ENCODE results near the gene TENM3. TPM values are rescaled to one million over a fixed set of nuclear protein-coding genes. Genes with fewer than 3 reads are reported as not detected.

TENM3 gene
- total RNA-seq, 1 experiment from 2014 or later = 0.87 TPM

DNA sequence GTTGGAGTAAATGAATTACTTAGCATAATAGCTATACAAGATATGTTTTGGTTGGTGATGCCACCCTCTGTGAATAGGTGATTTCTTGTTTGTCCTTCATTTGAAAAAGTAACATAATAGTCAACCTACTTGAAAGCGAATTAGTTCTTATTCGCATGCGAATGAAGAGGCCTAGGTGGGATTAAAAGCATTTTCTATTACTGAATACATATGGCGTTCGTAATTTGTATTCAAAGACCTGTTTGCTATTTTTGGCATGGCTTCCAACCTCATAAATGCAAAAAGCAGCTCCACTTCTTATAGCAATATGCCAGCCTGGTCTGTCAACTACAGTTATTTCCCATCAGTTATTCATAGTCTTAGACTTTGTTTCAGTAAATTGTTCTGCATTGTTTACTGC is 261.3 kb downstream of the TENM3 start:
- H3K9me3 ChIP-seq (ENCODE audit: low read length) = no peaks in the 10 kb centered on the region
- no peak overlapping the region for H2AFZ ChIP-seq (ENCODE audit: low read length)
- no peaks in the 10 kb centered on the region for H3K9me2 ChIP-seq (replicated peaks; ENCODE audit: low read length)
- no TSS peak for BruUV-seq (replicated peaks)
- DNase-seq = no peak
- H3K4me1 ChIP-seq (ENCODE audit: insufficient read depth, low read length) = no peaks in the 10 kb centered on the region
- no peak overlapping the region for H3K27ac ChIP-seq (ENCODE audit: low read length)
- no peak overlapping the region for H3K4me3 ChIP-seq (ENCODE audit: low read length)
- H3F3A ChIP-seq (ENCODE audit: low read length, unreplicated experiment) = no peaks in the 10 kb centered on the region
- H3K79me2 ChIP-seq (ENCODE audit: low read length) = no peaks in the 10 kb centered on the region
- intact Hi-C loops (cut with micrococcal nuclease) = no loop called here
- CTCF ChIA-PET = no interaction called here
- POLR2A ChIA-PET (ENCODE audit: unreplicated experiment) = no interaction called here
- no peak for ATAC-seq
- TF ChIP-seq EZH2phosphoT487 (IDR thresholded peaks at IDR 0.05; ENCODE audit: borderline replicate concordance, low read length) (no peak), EZH2 (IDR thresholded peaks at IDR 0.05; ENCODE audit: low read length, unreplicated experiment) (no peak)
- TF ChIP-seq, protein P1, sequence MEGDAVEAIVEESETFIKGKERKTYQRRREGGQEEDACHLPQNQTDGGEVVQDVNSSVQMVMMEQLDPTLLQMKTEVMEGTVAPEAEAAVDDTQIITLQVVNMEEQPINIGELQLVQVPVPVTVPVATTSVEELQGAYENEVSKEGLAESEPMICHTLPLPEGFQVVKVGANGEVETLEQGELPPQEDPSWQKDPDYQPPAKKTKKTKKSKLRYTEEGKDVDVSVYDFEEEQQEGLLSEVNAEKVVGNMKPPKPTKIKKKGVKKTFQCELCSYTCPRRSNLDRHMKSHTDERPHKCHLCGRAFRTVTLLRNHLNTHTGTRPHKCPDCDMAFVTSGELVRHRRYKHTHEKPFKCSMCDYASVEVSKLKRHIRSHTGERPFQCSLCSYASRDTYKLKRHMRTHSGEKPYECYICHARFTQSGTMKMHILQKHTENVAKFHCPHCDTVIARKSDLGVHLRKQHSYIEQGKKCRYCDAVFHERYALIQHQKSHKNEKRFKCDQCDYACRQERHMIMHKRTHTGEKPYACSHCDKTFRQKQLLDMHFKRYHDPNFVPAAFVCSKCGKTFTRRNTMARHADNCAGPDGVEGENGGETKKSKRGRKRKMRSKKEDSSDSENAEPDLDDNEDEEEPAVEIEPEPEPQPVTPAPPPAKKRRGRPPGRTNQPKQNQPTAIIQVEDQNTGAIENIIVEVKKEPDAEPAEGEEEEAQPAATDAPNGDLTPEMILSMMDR (conservative IDR thresholded peaks at IDR 0.05; ENCODE audit: low read depth, low read length) = no peak
- H3K4me2 ChIP-seq (ENCODE audit: low read length) = no peak overlapping the region
- no peaks in the 10 kb centered on the region for H4K20me1 ChIP-seq (ENCODE audit: low read length)
- no peak overlapping the region for H3K9ac ChIP-seq (ENCODE audit: low read length)
- no peaks in the 10 kb centered on the region for H3K27me3 ChIP-seq (ENCODE audit: low read length)
- H3K36me3 ChIP-seq (ENCODE audit: low read depth, low read length) = no peaks in the 10 kb centered on the region

DNA sequence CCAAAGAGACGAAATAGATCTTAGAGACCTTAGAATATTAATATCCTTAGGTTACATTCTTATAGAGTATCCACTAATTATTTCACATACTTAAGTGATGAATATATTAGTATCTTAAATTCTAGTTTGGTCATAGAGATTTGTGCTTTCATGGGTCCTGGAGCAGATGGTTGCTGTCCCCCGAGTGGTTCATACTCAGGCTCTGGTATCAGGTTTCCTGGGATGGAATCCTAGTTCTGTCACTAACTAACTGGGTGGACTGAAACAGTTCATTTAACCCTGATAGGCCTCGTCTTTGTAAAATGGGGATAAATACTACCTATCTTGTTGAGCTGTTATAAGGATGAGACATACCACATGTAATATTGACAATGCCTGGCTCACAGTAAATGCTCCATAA is 264.6 kb downstream of the TENM3 start:
- no peak for DNase-seq
- Histone ChIP-seq H3K27me3 (ENCODE audit: low read length) (no peaks in the 10 kb centered on the region), H3K27ac (ENCODE audit: low read length) (no peak overlapping the region), H2AFZ (ENCODE audit: low read length) (no peak overlapping the region), H3K4me1 (ENCODE audit: insufficient read depth, low read length) (no peaks in the 10 kb centered on the region), H3K79me2 (ENCODE audit: low read length) (no peaks in the 10 kb centered on the region), H3K4me3 (ENCODE audit: low read length) (no peak overlapping the region), H3K4me2 (ENCODE audit: low read length) (no peak overlapping the region), H4K20me1 (ENCODE audit: low read length) (no peaks in the 10 kb centered on the region), H3K36me3 (ENCODE audit: low read depth, low read length) (no peaks in the 10 kb centered on the region), H3K9me2 (replicated peaks; ENCODE audit: low read length) (no peaks in the 10 kb centered on the region), H3F3A (ENCODE audit: low read length, unreplicated experiment) (no peaks in the 10 kb centered on the region), H3K9ac (ENCODE audit: low read length) (no peak overlapping the region), H3K9me3 (ENCODE audit: low read length) (no peaks in the 10 kb centered on the region)
- no TSS peak for BruUV-seq (replicated peaks)
- POLR2A ChIA-PET (ENCODE audit: unreplicated experiment) = no interaction called here
- intact Hi-C loops (cut with micrococcal nuclease) = no loop called here
- TF ChIP-seq, protein P1 (conservative IDR thresholded peaks at IDR 0.05; ENCODE audit: low read depth, low read length) = no peak
- no peak for TF ChIP-seq EZH2 (IDR thresholded peaks at IDR 0.05; ENCODE audit: low read length, unreplicated experiment)
- TF ChIP-seq EZH2phosphoT487 (IDR thresholded peaks at IDR 0.05; ENCODE audit: borderline replicate concordance, low read length) = no peak
- CTCF ChIA-PET = no interaction called here
- ATAC-seq = no peak

DNA sequence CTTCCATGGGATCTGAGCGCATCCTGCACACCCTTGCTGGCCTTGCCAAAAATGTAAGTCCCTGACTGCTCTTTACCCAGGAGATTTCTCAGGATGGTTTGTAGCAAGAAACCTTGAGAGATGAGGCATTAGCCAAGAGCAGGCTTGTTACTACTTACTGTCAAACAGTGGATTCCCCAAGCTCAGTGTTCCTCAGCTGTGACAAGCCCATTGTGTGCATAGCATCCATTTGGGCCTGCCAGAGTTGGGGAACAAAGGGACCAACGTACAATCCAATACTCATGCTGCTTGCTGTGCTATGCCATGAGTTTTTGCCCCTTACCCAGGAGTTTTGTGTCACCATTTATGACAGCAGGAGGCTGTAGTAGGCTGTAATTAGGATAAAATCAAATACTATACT is 267.6 kb downstream of the TENM3 start:
- no peak overlapping the region for H3K4me2 ChIP-seq (ENCODE audit: low read length)
- H3K9ac ChIP-seq (ENCODE audit: low read length) = no peak overlapping the region
- H3K79me2 ChIP-seq (ENCODE audit: low read length) = no peaks in the 10 kb centered on the region
- H4K20me1 ChIP-seq (ENCODE audit: low read length) = no peaks in the 10 kb centered on the region
- TF ChIP-seq, protein P1 (conservative IDR thresholded peaks at IDR 0.05; ENCODE audit: low read depth, low read length) = no peak
- TF ChIP-seq EZH2phosphoT487 (IDR thresholded peaks at IDR 0.05; ENCODE audit: borderline replicate concordance, low read length) (no peak), EZH2 (IDR thresholded peaks at IDR 0.05; ENCODE audit: low read length, unreplicated experiment) (no peak)
- no peaks in the 10 kb centered on the region for H3F3A ChIP-seq (ENCODE audit: low read length, unreplicated experiment)
- no peak overlapping the region for H2AFZ ChIP-seq (ENCODE audit: low read length)
- ChIA-PET CTCF (no interaction called here), POLR2A (ENCODE audit: unreplicated experiment) (no interaction called here)
- H3K27ac ChIP-seq (ENCODE audit: low read length) = no peak overlapping the region
- no TSS peak for BruUV-seq (replicated peaks)
- intact Hi-C loops (cut with micrococcal nuclease) = no loop called here
- H3K4me1 ChIP-seq (ENCODE audit: insufficient read depth, low read length) = no peaks in the 10 kb centered on the region
- no peaks in the 10 kb centered on the region for H3K36me3 ChIP-seq (ENCODE audit: low read depth, low read length)
- H3K4me3 ChIP-seq (ENCODE audit: low read length) = no peak overlapping the region
- ATAC-seq (no peak), DNase-seq (no peak)
- no peaks in the 10 kb centered on the region for H3K9me2 ChIP-seq (replicated peaks; ENCODE audit: low read length)
- no peaks in the 10 kb centered on the region for H3K27me3 ChIP-seq (ENCODE audit: low read length)
- H3K9me3 ChIP-seq (ENCODE audit: low read length) = no peaks in the 10 kb centered on the region
